GM12872 (cell line): Measurements from ENCODE around the gene PLCL2.

Experiments used
- TF ChIP-seq, protein P1 (sequence below): IDR thresholded peaks from 3 replicates; pipeline ENCODE4 v1.5.1; 2011; ENCODE audit warnings: low read depth, mild to moderate bottlenecking, low read length, moderate library complexity; ENCODE audit not compliant: insufficient read depth

The PLCL2 gene

DNA sequence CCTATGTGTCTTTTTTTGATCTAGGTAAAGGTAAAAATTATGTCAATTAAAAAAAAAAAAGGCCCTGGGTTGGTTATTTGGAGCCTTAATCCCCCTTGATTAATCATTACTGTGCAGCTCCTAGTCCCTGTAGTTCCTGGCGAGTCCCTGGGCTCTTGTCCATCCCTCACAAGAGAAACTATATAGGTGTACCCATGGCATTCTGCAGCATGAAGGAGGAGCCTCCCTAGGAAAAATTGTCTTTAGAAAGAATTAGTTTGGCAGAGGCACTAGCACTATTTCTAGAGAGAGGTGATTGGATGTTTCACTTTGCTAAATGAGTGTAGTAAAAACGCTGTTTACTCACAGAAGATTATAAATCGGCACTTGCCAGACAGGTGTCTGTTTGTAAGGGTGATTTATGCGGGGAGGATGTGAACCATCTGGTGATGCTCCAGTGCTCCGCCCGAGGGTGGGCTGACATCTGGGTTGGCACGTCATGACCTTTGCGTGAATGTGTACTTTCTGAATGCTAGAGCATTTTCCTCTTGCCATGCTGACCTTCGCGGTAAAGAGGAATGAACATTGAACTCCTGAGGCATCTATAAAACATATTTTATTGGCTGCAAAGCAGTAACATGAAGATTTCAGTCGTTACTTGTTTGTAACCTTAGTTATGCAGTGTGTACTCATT lies 12.6 kb downstream of the PLCL2 start:
- TF ChIP-seq, protein P1, sequence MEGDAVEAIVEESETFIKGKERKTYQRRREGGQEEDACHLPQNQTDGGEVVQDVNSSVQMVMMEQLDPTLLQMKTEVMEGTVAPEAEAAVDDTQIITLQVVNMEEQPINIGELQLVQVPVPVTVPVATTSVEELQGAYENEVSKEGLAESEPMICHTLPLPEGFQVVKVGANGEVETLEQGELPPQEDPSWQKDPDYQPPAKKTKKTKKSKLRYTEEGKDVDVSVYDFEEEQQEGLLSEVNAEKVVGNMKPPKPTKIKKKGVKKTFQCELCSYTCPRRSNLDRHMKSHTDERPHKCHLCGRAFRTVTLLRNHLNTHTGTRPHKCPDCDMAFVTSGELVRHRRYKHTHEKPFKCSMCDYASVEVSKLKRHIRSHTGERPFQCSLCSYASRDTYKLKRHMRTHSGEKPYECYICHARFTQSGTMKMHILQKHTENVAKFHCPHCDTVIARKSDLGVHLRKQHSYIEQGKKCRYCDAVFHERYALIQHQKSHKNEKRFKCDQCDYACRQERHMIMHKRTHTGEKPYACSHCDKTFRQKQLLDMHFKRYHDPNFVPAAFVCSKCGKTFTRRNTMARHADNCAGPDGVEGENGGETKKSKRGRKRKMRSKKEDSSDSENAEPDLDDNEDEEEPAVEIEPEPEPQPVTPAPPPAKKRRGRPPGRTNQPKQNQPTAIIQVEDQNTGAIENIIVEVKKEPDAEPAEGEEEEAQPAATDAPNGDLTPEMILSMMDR: no peak

- TF ChIP-seq, protein P1: no peak
Observed at GRCh38 chr3:16898595-16899395, 14.0 kb downstream of the PLCL2 start.

- TF ChIP-seq, protein P1: no peak
Observed at GRCh38 chr3:16899919-16900318, 15.2 kb downstream of the PLCL2 start.

GRCh38 chr3:16900779-16901440 lies 16.2 kb downstream of the PLCL2 start:
- TF ChIP-seq, protein P1: no peak

DNA sequence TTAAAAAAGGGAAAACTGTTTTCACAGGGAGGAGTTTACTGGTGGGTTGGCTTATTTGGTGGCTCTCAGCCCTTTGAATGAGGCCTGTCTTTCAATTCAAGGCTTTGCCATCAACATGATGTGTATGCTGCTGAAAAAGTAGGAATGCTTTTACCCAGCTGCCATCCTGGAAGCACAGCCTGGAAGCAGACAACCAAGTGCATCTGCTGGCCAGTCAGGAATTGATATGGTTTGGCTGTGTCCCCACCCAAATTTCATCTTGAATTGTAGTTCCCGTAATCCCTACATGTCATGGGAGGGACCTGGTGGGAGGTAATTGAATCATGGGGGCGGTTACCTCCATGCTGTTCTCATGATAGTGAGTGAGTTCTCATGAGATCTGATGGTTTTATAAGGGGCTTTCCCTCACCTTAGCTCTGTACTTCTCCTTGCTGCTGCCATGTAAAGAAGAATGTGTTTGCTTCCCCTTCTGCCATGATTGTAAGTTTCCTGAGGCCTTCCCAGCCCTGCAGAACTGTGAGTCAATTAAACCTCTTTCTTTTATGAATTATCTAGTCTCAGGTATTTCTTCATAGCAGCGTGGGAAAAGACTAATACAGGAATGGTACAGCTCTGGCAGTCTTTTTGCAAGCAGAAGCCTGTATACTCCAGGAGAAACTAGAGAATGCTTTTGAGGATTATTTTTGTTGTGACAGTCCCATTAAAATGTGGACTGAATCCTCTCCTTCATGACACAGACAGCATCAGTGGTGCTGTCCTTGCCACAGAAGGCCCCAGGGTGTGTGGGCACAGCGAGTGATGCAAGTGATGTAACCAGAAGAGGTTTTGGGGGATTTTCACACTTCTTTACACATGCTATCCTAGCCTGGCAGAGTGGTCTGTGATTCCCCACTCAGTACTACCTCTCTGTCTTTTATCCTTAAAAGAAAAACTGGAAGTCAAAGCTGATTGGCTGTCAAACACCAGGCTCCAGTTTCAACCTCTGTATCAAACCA lies 20.0 kb downstream of the PLCL2 start:
- TF ChIP-seq, protein P1: no peak

DNA sequence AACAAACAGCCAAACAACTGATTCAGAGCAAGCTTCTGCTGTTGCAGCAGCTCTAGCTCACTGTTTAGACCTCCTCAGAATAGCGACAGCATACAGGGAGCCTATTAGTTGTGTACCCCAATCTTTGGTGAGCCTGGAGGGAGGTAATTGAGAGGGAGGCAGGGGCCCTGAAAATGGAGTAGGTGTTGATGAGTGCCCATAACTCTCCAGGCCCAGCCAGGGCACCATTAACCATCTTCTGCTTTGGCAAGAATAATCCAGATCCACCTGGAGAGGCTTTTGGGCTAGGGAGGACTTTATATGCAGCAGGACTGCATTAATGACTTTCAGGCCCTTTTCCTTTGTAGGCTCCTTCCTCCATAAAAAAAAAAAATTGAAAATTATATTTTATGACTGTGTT lies 20.9 kb downstream of the PLCL2 start:
- TF ChIP-seq, protein P1: no peak

- TF ChIP-seq, protein P1: no peak
Observed at GRCh38 chr3:16906682-16907081, 21.9 kb downstream of the PLCL2 start.
